OCI-M2 (cell line): ENCODE measurements around the gene OGFOD2.

Experiments
- DNase-seq: peaks from one replicate; lab custom pipeline; 2025; ENCODE audit not compliant: unreplicated experiment; lab: John Stamatoyannopoulos, UW

The OGFOD2 gene

GRCh38 chr12:122951406-122951805, 23.6 kb upstream of the OGFOD2 start:
- DNase-seq, result no peak

DNA sequence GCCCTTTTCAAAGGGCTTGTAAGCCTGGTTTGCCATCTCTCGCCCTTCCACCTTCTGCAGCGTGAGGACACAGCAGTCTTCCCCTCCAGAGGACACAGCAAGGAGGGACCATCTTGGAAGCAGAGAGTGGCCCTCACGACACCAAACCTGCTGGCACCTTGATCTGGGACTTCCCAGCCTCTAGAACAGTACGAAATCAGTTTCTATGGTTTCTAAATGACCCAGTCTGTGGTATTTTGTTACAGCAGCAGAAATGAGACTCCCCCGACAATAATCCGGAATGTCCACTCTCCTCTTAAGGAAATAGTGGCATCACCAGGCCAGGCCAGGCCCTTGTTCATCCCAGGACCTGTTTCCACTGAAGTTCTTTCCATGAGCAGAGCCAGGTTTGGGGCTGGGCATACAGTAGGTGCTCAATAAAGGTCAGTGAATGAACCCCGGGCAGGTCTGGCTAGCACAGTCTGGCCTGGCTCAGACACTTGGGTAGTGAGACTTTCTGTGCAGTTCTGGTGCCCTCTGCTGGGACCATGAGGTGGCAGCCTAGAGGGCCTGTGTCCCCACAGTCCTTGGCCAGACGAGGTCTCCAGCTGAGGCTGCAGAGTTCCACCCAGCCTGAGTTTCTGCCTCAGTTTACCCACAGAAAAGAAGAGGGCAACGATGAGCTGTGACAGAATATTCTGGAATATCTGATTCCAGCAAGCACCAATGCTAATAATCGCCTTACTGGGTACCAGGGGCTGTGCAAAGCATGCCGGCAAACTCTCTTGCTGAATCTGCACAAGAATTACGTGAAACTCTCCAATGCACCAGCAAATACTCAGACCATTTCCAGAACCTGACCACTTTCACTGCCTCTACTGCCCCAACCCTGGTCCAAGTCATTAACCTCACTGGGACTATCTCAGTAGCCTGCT, 22.8 kb upstream of the OGFOD2 start:
- DNase-seq, result no peak

- no peak for DNase-seq
These were observed 19.9 kb upstream of the OGFOD2 start for GRCh38 chr12:122955156-122955555.

GRCh38 chr12:122956035-122956434, 19.0 kb upstream of the OGFOD2 start:
- DNase-seq, result no peak

- DNase-seq, result no peak
These were observed 16.7 kb upstream of the OGFOD2 start for GRCh38 chr12:122958198-122958888.

GRCh38 chr12:122959566-122960192, 15.4 kb upstream of the OGFOD2 start:
- no peak for DNase-seq

DNA sequence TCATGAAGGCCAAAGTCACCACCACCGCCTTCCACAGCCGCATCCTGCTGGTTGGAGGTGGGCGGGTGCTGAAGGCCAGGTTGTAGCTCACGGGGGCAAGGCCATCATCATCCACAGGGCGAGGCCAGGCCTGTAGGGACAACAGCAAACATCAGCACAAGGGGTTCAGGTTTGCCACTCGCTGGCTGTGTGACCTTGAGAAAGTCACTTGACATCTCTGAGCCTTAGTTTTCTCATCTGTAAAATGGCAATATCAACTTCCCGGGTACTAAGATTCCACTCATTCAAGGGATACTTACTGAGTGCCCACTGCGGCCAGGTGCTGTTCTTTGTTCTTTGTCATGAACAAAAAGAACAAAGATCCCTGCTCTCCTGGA, 14.9 kb upstream of the OGFOD2 start:
- DNase-seq, result no peak

DNA sequence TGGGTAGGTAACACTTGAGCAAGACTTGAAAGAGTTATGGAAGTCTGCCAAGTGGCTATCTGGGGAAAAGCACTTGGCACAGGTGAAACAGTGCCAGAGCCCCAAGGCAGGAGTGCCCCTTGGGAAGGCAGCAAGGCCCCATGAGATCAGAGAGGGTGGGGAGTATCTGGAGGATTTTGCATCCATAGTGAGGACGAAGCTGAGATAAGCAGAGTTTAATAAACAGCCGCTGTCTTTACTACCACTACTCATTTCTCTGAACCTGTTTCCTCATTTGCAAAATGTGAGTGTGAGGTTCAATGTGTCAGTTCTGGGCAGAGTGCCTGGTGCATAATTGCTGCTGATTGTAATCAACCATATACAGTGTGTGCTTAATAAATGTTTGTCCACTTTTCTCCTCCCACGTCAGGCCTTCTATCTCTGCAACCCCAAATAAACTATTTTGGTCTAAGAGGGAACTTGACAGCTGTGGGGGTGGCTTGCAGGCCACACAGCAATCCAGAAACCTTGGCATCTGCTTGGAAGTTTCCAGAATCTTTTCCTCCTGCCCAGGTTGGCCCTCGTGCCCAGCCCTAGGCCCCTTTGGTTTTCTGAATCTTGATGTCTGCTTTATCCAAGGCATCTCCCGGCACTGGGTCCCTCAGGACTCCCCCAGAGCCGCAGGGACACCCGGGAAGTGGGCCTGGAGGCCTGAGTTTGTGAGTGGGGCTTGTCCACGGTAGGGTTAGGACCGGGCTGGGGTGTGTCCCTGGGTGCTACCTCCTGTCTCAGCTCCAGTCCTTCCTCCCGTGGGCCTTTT, 13.3 kb upstream of the OGFOD2 start:
- no peak for DNase-seq

- DNase-seq, result no peak
These were observed 11.1 kb upstream of the OGFOD2 start for GRCh38 chr12:122963941-122964265.

DNA sequence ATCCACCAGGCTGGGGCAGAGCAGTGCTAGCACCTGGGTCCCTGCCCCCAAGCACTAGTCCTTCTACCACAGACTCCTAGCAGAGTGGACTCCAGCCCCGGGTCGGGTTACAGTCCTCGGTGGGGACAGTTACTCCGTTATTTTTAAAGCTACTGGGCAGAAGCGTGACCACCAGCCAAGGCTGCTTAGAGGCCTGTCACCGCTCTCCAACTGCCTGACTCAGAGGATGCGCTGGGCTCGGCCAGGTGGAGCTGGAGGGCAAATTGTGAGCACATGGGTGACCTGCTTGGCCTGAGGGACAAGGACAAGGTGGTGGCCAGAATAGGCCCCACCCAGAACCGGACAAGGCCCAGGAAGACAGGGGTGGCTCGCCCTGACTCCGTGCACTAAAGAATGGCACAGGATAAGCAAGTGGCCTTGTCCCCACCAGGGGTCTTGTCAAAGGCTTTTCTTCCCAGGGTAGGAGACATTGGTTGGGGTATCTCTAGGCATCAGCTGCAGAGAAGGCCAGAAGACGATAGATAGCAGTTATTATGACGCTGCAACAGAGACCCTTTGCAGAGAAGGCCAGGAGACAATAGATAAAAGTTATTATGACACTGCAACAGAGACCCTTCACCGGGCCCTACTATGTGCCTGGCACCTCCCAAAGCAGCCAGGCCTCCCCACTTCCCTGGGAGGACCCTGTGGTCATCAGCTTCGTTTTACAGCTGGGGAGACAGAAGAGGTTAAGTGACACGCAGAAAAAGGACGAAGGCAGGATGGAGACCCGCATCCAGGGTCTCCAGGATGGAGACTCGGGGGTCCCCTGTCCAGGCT, 10.4 kb upstream of the OGFOD2 start:
- no peak for DNase-seq

DNA sequence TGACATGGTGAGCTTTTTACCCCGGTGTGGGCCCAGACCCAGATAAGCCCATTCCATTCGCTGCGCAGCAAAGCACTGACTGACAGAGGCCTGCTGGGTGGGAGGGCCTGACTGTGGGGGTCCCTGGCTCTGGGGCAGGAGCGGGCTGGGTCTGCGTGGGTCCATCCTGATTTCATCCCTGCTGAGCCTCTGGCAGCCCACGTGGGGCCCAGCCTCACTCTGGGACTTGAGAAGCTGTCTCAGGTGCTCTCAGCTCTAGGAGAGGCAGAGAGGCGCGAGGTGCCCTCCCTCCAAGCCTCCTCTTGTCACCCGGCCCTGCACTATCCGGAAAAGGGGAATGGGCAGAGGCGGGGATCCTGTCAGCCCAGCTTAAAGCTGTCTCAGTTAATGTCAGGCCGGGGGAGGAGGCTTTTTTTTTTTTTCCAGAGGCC, 9.7 kb upstream of the OGFOD2 start:
- DNase-seq, result no peak

DNA sequence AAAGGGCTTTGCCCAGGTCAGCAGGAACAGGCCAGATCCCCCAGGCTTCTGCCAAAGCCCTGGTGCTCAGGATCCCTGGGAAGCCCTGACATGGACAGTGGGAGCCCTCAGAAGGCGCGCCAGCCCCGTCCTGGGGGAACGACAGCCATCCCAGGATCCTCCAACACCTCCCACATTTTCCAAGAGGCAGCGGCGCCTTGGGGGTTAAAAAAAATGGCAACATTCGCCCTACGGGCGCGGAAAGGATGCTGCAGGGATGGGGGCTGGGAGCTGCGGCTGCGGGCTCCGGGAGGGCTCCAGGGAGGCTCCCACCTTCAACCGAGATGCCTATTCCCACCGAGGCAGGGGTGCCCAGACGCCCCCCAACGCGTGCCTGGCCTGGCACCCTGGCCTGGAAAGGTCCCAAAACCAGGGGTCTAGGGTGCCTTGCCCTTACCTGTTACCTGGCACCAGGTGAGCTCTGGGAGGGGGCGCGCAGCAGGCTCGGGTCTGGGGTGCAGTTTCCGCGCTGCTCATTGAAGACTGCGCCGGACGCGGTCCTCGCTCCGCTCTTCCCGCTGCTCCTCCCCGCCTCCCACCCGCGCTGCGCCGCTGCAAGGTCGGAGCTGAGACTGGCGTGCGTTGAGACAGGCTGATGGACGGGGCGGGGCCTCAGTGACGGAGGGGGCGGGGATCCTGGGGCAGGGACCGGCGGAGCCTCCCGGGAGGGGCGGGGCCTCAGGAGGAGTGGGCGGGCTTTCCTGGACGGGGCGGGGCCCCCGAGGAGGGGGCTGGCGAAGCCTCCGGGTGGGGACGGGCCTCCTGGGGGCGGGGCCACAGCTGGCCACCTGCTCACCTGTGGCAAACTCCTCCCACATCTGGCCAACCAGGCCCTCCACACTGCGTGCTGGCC, 8.9 kb upstream of the OGFOD2 start, which contains the start of gene ABCB9:
TSS of gene ABCB9 (minus strand) at position 613 of the 892 bp plus-strand sequence. CDS start 6,228 bp downstream, outside the sequence.
- no peak for DNase-seq

- DNase-seq, result no peak
These were observed 8.1 kb upstream of the OGFOD2 start for GRCh38 chr12:122966743-122967550.

GRCh38 chr12:122968104-122968503, 6.9 kb upstream of the OGFOD2 start:
- no peak for DNase-seq

GRCh38 chr12:122969676-122970075, 5.4 kb upstream of the OGFOD2 start:
- DNase-seq, result no peak

- DNase-seq, result peak; percentile 83
These were observed 661 bp upstream of the OGFOD2 start for GRCh38 chr12:122974274-122974891.

GRCh38 chr12:122975790-122976647, 975 bp downstream of the OGFOD2 start:
- no peak for DNase-seq
